WTC11 (cell line): ENCODE measurements around the gene PES1. TPM values are rescaled to one million over a fixed set of nuclear protein-coding genes. Genes with fewer than 3 reads are reported as not detected.
"Not testable (repeated sequence)": the region's sequence is repeated elsewhere in the genome, so short reads cannot be mapped to it uniquely, and the experiment has no call there.

Source experiments
- ATAC-seq: fragments of 200-7000 bp; cut with Tn5 transposase; 2 replicates; pipeline ENCODE4 v1.10.0; 2021; ENCODE audit warnings: mild to moderate bottlenecking, moderate library complexity
- CTCF ChIA-PET: fragments of 300-600 bp; sonication (Branson Sonifier 250); formaldehyde crosslinking; loops from one replicate; lab custom pipeline; 2021; ENCODE audit warnings: antibody characterized with exemption; lab: Charles Lee
- POLR2A ChIA-PET: fragments of 350-600 bp; sonication (Branson Sonifier 250); formaldehyde crosslinking; loops from one replicate; lab custom pipeline; 2021; ENCODE audit warnings: antibody characterized with exemption; lab: Charles Lee
- DNase-seq: peaks from one replicate; pipeline ENCODE4 v3.0.0; 2021; ENCODE audit warnings: low spot score
- H3K27ac Mint-ChIP-seq: 2 replicates; pipeline ENCODE4 v1.8.0; 2021; ENCODE audit warnings: mixed read lengths
- H3K27me3 Mint-ChIP-seq: 2 replicates; pipeline ENCODE4 v1.8.0; 2021; ENCODE audit warnings: low read depth, mild to moderate bottlenecking, moderate library complexity, mixed read lengths
- H3K36me3 Mint-ChIP-seq: 2 replicates; pipeline ENCODE4 v1.8.0; 2021; ENCODE audit warnings: mixed read lengths
- H3K4me1 Mint-ChIP-seq: 2 replicates; pipeline ENCODE4 v1.8.0; 2022; ENCODE audit warnings: mixed read lengths
- H3K4me3 Mint-ChIP-seq: 2 replicates; pipeline ENCODE4 v1.8.0; 2021; ENCODE audit warnings: mild to moderate bottlenecking, moderate library complexity, mixed read lengths
- H3K9me3 Mint-ChIP-seq: 2 replicates; pipeline ENCODE4 v1.8.0; 2021; ENCODE audit warnings: mixed read lengths
- CBFB ChIP-seq: sonication (generic); formaldehyde crosslinking; IDR thresholded peaks from 2 replicates; pipeline ENCODE4 v1.8.1; 2022; ENCODE audit warnings: mild to moderate bottlenecking, low read depth, missing genetic modification reagents
- ETV6 ChIP-seq: sonication (generic); formaldehyde crosslinking; IDR thresholded peaks from 2 replicates; pipeline ENCODE4 v1.8.1; 2022; ENCODE audit warnings: mild to moderate bottlenecking, missing genetic modification reagents
- FOXK1 ChIP-seq: sonication (generic); formaldehyde crosslinking; IDR thresholded peaks from 2 replicates; pipeline ENCODE4 v1.8.0; 2022; ENCODE audit warnings: mild to moderate bottlenecking, moderate library complexity, missing genetic modification reagents
- IRF2 ChIP-seq: sonication (generic); formaldehyde crosslinking; IDR thresholded peaks from 2 replicates; pipeline ENCODE4 v1.8.0; 2022; ENCODE audit warnings: low read depth, missing genetic modification reagents, borderline replicate concordance
- NFATC4 ChIP-seq: fragments of 250-450 bp; sonication (Bioruptor Pico); IDR thresholded peaks from 2 replicates; pipeline ENCODE4 v1.9.0; 2021; ENCODE audit warnings: mild to moderate bottlenecking
- PRRX2 ChIP-seq: fragments of 250-450 bp; sonication (Bioruptor Pico); IDR thresholded peaks from 2 replicates; pipeline ENCODE4 v1.8.0; 2021; ENCODE audit warnings: mild to moderate bottlenecking
- SMAD4 ChIP-seq: sonication (generic); formaldehyde crosslinking; IDR thresholded peaks from 2 replicates; pipeline ENCODE4 v1.8.0; 2022; ENCODE audit warnings: mild to moderate bottlenecking, missing genetic modification reagents
- SOX15 ChIP-seq: fragments of 250-450 bp; sonication (Bioruptor Pico); IDR thresholded peaks from 2 replicates; pipeline ENCODE4 v1.9.0; 2021; ENCODE audit warnings: mild to moderate bottlenecking
- ZNF121 ChIP-seq: sonication (generic); formaldehyde crosslinking; IDR thresholded peaks from 2 replicates; pipeline ENCODE4 v1.8.0; 2023; ENCODE audit warnings: missing genetic modification reagents
- ZNF138 ChIP-seq: sonication (generic); formaldehyde crosslinking; conservative IDR thresholded peaks from 2 replicates; pipeline ENCODE4 v1.8.1; 2022; ENCODE audit warnings: mild to moderate bottlenecking, moderate library complexity, missing genetic modification reagents
- ZNF396 ChIP-seq: fragments of 250-450 bp; sonication (Bioruptor Pico); IDR thresholded peaks from 2 replicates; pipeline ENCODE4 v1.8.0; 2021; ENCODE audit warnings: mild to moderate bottlenecking, moderate library complexity, borderline replicate concordance
- ZNF671 ChIP-seq: fragments of 250-450 bp; sonication (Bioruptor Pico); IDR thresholded peaks from 2 replicates; pipeline ENCODE4 v1.8.0; 2021; ENCODE audit warnings: mild to moderate bottlenecking
- total RNA-seq: library from RNA; stranded (reverse); gene quantifications from 3 replicates; pipeline ENCODE4 v1.2.3, GENCODE V29; 2021
- TF ChIP-seq, protein P1 (sequence below): sonication (generic); formaldehyde crosslinking; IDR thresholded peaks from 2 replicates; pipeline ENCODE4 v1.8.0; 2022; ENCODE audit warnings: mild to moderate bottlenecking, missing genetic modification reagents
- TF ChIP-seq, protein P2 (sequence below): sonication (generic); formaldehyde crosslinking; IDR thresholded peaks from 2 replicates; pipeline ENCODE4 v1.8.0; 2023; ENCODE audit warnings: missing genetic modification reagents, mild to moderate bottlenecking, borderline replicate concordance
- TF ChIP-seq, protein P3 (sequence below): sonication (generic); formaldehyde crosslinking; conservative IDR thresholded peaks from 2 replicates; pipeline ENCODE4 v1.8.1; 2023; ENCODE audit warnings: mild to moderate bottlenecking, low read depth, missing genetic modification reagents, moderate library complexity
- TF ChIP-seq, protein P4 (sequence below): sonication (generic); formaldehyde crosslinking; IDR thresholded peaks from 2 replicates; pipeline ENCODE4 v1.8.1; 2022; ENCODE audit warnings: low read depth, mild to moderate bottlenecking, moderate library complexity, missing genetic modification reagents, borderline replicate concordance

PES1 gene
- total RNA-seq, 1 experiment from 2014 or later, result 128 TPM

DNA sequence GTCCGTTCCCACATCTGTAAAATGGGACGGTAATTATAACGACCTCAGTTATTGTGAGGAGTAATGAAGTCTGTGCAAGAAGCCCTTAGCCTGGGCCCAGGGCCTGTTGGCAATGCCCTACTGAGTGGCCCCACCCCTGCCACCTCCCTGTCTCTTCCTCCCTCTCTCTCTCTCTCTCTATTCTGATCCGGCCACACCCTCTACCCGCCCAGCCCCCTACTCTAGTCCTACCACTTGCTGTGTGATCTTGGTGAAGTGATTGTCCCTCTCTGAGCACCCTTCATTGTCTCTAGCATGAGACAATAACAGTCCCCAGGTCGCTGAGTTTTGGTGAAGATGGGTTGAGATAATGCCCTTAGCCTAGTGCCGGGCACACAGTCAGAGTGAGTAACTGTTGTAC is 37.7 kb downstream of the PES1 start (continued):
- TF ChIP-seq PRRX2 (no peak), ZNF396 (CRISPR knock-in tag) (no peak), IRF2 (CRISPR knock-in tag) (no peak)

DNA sequence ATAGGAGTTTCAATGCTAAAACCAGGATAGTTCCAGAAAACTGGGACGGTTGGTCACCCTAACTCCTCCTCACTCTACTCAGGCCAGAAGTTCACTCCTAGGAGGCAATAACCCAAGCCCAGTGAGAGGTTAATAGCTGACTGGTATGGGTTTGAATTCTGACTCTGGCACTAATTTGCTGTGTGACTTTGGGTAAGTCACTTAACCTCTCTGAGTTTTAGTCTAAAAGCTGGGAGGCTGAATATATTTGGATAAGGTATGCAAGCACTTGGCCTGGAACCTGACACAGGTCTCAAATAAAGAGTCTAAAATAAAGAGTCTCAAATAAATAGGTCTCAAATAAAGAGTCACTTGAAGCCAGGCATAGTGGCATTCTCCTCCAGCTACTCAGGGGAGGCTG is 39.0 kb downstream of the PES1 start:
- no peaks in the 10 kb centered on the region for H3K9me3 Mint-ChIP-seq
- ATAC-seq (no peak), DNase-seq (no peak)
- ChIA-PET CTCF (interaction anchor here (0.7 to 1.5 kb wide), 3 partner anchors 15 to 265 kb away, joined by 3 read pairs; no protein-coding TSS in a partner anchor), POLR2A (no interaction called here)
- no peaks in the 10 kb centered on the region; the same call in 1 of the 2 replicates for H3K27me3 Mint-ChIP-seq
- H3K4me1 Mint-ChIP-seq, result peaks cover 17% of the 10 kb centered on the region
- H3K27ac Mint-ChIP-seq, result no peak overlapping the region
- H3K4me3 Mint-ChIP-seq, result no peak overlapping the region
- H3K36me3 Mint-ChIP-seq, result no peaks in the 10 kb centered on the region
- TF ChIP-seq FOXK1 (no peak), NFATC4 (CRISPR knock-in tag) (no peak), SOX15 (no peak), ETV6 (no peak), CBFB (CRISPR knock-in tag) (no peak), SMAD4 (CRISPR knock-in tag) (no peak), ZNF138 (no peak), ZNF671 (no peak)
- TF ChIP-seq, protein P1, sequence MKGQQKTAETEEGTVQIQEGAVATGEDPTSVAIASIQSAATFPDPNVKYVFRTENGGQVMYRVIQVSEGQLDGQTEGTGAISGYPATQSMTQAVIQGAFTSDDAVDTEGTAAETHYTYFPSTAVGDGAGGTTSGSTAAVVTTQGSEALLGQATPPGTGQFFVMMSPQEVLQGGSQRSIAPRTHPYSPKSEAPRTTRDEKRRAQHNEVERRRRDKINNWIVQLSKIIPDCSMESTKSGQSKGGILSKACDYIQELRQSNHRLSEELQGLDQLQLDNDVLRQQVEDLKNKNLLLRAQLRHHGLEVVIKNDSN (CRISPR knock-in tag), result no peak
- TF ChIP-seq, protein P2, sequence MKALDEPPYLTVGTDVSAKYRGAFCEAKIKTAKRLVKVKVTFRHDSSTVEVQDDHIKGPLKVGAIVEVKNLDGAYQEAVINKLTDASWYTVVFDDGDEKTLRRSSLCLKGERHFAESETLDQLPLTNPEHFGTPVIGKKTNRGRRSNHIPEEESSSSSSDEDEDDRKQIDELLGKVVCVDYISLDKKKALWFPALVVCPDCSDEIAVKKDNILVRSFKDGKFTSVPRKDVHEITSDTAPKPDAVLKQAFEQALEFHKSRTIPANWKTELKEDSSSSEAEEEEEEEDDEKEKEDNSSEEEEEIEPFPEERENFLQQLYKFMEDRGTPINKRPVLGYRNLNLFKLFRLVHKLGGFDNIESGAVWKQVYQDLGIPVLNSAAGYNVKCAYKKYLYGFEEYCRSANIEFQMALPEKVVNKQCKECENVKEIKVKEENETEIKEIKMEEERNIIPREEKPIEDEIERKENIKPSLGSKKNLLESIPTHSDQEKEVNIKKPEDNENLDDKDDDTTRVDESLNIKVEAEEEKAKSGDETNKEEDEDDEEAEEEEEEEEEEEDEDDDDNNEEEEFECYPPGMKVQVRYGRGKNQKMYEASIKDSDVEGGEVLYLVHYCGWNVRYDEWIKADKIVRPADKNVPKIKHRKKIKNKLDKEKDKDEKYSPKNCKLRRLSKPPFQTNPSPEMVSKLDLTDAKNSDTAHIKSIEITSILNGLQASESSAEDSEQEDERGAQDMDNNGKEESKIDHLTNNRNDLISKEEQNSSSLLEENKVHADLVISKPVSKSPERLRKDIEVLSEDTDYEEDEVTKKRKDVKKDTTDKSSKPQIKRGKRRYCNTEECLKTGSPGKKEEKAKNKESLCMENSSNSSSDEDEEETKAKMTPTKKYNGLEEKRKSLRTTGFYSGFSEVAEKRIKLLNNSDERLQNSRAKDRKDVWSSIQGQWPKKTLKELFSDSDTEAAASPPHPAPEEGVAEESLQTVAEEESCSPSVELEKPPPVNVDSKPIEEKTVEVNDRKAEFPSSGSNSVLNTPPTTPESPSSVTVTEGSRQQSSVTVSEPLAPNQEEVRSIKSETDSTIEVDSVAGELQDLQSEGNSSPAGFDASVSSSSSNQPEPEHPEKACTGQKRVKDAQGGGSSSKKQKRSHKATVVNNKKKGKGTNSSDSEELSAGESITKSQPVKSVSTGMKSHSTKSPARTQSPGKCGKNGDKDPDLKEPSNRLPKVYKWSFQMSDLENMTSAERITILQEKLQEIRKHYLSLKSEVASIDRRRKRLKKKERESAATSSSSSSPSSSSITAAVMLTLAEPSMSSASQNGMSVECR (CRISPR knock-in tag), result no peak
- TF ChIP-seq, protein P3, sequence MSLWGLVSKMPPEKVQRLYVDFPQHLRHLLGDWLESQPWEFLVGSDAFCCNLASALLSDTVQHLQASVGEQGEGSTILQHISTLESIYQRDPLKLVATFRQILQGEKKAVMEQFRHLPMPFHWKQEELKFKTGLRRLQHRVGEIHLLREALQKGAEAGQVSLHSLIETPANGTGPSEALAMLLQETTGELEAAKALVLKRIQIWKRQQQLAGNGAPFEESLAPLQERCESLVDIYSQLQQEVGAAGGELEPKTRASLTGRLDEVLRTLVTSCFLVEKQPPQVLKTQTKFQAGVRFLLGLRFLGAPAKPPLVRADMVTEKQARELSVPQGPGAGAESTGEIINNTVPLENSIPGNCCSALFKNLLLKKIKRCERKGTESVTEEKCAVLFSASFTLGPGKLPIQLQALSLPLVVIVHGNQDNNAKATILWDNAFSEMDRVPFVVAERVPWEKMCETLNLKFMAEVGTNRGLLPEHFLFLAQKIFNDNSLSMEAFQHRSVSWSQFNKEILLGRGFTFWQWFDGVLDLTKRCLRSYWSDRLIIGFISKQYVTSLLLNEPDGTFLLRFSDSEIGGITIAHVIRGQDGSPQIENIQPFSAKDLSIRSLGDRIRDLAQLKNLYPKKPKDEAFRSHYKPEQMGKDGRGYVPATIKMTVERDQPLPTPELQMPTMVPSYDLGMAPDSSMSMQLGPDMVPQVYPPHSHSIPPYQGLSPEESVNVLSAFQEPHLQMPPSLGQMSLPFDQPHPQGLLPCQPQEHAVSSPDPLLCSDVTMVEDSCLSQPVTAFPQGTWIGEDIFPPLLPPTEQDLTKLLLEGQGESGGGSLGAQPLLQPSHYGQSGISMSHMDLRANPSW, result no peak
- TF ChIP-seq, protein P4, sequence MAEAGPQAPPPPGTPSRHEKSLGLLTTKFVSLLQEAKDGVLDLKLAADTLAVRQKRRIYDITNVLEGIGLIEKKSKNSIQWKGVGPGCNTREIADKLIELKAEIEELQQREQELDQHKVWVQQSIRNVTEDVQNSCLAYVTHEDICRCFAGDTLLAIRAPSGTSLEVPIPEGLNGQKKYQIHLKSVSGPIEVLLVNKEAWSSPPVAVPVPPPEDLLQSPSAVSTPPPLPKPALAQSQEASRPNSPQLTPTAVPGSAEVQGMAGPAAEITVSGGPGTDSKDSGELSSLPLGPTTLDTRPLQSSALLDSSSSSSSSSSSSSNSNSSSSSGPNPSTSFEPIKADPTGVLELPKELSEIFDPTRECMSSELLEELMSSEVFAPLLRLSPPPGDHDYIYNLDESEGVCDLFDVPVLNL (CRISPR knock-in tag), result no peak

DNA sequence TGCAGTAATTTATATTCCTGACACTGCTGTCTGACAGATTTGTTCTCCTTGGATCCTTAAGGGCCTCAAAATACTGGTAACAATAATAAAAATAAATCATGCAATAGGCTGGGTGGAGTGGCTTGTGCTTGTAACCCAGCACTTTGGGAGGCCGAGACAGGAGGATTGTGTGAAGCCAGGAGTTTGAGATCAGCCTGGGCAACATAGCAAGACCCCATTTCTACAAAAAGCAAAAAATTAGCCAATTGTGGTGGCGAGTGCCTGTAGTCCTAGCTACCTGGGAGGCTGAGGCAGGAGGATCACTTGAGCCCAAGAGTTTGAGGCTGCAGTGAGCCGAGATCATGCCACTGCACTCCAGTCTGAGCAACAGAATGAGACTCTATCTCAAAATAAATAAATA is 39.9 kb downstream of the PES1 start:
- H3K9me3 Mint-ChIP-seq, H3K27me3 Mint-ChIP-seq, CTCF ChIA-PET, H3K27ac Mint-ChIP-seq, POLR2A ChIA-PET, DNase-seq, H3K36me3 Mint-ChIP-seq, H3K4me3 Mint-ChIP-seq, ATAC-seq: not testable (repeated sequence)
- peaks cover 12% of the 10 kb centered on the region for H3K4me1 Mint-ChIP-seq
- TF ChIP-seq ZNF121 (CRISPR knock-in tag), result peak; percentile 37; the same call in 1 of the 2 replicates
